GM12872 (cell line): ENCODE results near the gene MED29.

Experiments
- CTCF ChIP-seq: IDR thresholded peaks from 3 replicates; pipeline ENCODE4 v1.5.1; 2011; ENCODE audit warnings: low read depth, mild to moderate bottlenecking, low read length, moderate library complexity; ENCODE audit not compliant: insufficient read depth

MED29 gene

GRCh38 chr19:39382991-39383828, 8.0 kb upstream of the MED29 start:
- no peak for TF ChIP-seq CTCF

GRCh38 chr19:39384839-39385568, 6.2 kb upstream of the MED29 start:
- no peak for TF ChIP-seq CTCF

- no peak for TF ChIP-seq CTCF
Observed at GRCh38 chr19:39385629-39386411, 5.4 kb upstream of the MED29 start.

- no peak for TF ChIP-seq CTCF
Observed at GRCh38 chr19:39386557-39386956, 4.6 kb upstream of the MED29 start.

GRCh38 chr19:39388657-39389056, 2.5 kb upstream of the MED29 start:
- no peak for TF ChIP-seq CTCF

GRCh38 chr19:39389631-39390414, 1.4 kb upstream of the MED29 start:
- TF ChIP-seq CTCF = no peak
